DMS79 (cell line): ENCODE data around the gene ARMC2.
"Not testable (repeated sequence)": the region's sequence is repeated elsewhere in the genome, so short reads cannot be mapped to it uniquely, and the experiment has no call there.

Experiments
- DNase-seq: peaks from one replicate; lab custom pipeline; 2025; lab: John Stamatoyannopoulos, UW

The ARMC2 gene

DNA sequence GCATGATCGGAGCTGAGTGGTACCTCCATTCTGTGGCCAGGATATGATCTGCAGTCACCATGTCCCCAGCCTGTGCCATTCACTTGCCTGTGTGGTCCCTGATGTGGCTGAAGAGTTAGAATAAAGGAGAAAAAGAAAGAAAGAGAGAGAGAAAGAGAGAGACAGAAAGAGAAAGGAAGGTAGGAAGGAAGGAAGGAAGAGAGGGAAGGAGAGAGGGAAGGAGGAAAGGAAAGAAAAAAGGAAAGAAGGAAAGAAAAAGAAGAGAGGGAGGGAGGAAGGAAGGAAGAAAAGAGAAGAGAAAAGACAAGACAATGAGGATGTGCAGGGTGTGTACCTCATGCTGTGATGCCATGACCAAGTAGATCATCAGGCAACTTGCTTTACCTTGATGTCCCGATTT, 22.1 kb downstream of the ARMC2 start:
- DNase-seq = no peak

DNA sequence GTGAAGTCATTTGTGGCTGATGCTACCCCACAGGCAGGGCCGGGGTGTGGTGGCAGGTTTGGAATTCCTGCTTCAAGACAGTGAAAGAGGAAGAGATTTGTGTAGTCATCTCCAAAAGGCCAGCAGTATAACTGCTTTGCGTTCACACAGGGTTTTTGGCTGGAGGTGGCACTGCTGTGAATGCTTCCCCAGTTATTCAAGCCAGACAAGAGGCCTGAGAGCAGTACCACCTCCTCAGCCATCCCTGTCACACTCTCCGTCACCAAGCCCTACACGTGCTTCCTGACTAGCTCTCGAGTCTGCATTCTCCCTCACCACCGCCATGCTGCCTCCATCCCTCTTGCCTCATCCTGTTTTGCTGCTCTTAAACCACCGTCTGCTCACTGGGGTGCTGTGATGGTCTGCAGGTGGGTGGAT, 23.9 kb downstream of the ARMC2 start:
- peak; percentile 26 for DNase-seq

- DNase-seq = peak; percentile 26
These were observed 24.4 kb downstream of the ARMC2 start for GRCh38 chr6:108872575-108872974.

- DNase-seq = no peak
These were observed 25.0 kb downstream of the ARMC2 start for GRCh38 chr6:108873251-108873650.

DNA sequence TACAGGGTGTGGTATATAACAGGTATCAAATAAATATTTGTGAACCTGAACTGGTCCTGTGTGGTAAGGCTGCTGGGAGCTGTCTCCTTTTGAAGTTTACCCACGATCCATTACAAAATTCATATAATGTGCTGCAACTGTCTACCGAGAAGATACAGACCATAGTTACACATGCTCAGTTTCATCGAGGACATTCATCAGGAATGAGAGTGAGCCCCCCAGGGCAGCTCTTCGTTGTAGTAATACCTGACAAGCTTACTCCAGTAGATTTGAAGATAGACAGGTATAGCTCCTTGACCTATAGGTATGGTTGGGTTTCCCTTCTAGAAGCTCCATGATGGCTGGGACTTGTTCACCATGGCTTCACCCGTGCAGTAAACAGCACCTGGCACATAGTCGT, 25.7 kb downstream of the ARMC2 start:
- no peak for DNase-seq

DNA sequence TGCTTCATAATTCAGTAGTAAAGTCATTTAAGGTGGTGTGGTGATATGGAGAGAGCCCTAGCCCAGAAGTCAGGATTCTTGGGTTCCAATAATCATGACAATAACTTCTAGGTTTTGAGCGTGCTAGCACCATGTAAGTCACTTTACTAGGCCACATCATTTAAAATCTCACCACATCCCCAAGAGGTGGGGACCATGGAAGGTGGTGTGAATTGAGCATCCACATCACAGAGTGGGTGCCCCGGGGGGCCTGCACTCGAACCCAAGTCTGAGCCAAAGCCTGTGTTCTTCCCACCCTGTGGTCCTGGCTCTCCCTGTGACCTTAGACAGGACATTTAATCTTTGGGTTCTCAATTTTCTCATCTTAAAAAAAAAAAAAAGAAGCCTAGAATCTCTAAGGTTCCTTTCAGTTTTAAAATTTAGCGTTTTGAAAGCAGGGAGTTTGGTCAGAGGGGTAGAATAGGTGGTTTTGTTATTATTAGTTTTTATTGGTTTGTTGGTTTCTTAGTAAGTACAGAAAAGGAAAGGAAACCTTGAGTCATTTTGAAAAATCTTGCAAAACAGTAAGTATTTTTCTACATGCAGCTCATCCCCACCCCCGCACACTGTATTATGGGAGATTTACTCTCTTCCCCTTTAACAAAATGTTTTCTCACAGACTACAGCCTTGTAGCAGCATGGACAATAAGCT, 26.4 kb downstream of the ARMC2 start:
- no peak for DNase-seq

GRCh38 chr6:108875161-108875555, 26.9 kb downstream of the ARMC2 start:
- DNase-seq = no peak

GRCh38 chr6:108877046-108877751, 29.0 kb downstream of the ARMC2 start:
- DNase-seq = no peak

- no peak for DNase-seq
These were observed 30.7 kb downstream of the ARMC2 start for GRCh38 chr6:108878942-108879341.

DNA sequence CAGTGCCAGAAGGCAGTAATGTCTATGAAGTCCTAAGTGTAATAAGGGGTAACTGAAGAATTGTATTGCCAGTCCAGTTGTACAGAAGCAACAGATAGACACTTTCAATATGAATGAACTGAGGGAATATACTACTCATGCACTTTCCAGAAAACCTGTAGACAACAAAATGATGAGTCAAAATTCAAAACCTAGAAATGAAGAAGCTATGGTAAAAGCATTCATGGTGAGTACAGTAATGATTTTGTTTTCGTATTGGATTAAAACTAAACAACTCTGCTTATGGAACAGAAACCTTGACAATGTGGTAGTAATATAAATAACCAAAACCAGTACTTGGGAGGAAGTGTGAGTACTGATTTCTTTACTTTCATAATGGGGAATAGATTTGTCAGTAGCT, 35.0 kb downstream of the ARMC2 start:
- DNase-seq = no peak

GRCh38 chr6:108884211-108885059, 36.2 kb downstream of the ARMC2 start:
- no peak for DNase-seq

- no peak for DNase-seq
These were observed 39.8 kb downstream of the ARMC2 start for GRCh38 chr6:108888052-108888451.

- DNase-seq = no peak
These were observed 40.5 kb downstream of the ARMC2 start for GRCh38 chr6:108888745-108889144.

GRCh38 chr6:108890898-108891297, 42.7 kb downstream of the ARMC2 start:
- not testable (repeated sequence) for DNase-seq

DNA sequence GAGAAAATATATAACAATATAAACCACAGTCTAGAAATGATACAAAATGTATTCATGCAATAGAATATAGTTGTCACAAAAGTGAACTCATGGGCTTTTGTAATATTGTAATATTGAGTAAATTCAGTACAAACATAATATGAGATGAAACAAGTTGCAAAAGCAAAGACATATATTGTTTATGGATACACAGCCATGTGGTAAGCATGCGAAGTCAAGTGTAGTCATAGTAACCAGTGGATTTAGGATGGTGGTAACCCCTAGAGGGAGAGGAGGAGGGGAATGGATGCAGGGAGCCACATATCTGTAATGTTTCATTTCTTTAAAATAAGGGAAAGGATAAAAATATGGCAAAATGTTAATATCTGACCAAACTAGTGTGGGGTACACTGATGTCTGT, 47.3 kb downstream of the ARMC2 start:
- DNase-seq = no peak

DNA sequence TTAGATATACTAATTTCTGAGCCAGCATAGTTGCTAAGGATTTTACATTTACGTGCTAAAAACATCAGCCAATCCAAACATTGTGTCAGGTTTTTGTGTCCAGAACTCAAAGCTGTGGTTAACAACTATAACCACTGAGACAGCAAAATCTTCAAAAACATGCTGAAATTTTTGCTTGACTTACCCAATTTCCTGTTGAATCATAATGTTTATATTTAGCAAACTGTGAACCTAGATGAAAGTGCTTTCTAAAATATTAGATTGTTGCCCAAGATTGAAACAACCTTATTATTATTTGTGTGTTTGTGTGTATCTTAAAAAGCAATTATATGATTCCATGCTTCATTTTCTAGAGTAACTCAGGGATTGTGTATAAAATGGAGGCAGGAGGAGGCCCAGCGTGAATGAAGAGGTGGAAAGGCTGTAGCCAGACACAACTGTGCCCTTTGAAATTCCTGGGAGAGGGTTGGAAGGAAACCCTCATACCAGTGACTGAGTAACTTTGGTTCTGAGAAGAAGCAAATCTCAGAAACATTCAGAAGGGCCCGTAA, 48.0 kb downstream of the ARMC2 start:
- no peak for DNase-seq

- peak; percentile 54 for DNase-seq
These were observed 49.1 kb downstream of the ARMC2 start for GRCh38 chr6:108897371-108897770.

GRCh38 chr6:108902382-108902792, 54.2 kb downstream of the ARMC2 start:
- no peak for DNase-seq

- no peak for DNase-seq
These were observed 55.6 kb downstream of the ARMC2 start for GRCh38 chr6:108903796-108904195.

DNA sequence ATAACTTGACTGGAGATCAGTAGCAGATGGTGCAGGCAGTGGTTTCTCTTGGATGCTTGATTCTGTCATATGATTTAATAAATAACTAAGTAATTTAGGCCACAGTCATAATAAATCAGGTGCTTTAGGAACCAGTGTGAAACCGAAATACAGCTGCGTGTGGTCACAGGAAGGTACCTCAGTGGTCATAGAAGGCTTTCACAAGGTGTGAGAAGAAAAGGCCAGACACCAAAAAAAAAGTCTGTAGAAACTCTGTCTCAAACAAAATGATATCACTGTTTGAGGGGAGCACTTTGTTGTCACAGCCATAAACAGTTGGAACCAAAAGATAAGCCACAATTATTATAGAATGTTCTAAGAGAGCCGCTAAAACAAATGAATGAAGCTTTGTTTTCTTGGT, 56.5 kb downstream of the ARMC2 start:
- no peak for DNase-seq

DNA sequence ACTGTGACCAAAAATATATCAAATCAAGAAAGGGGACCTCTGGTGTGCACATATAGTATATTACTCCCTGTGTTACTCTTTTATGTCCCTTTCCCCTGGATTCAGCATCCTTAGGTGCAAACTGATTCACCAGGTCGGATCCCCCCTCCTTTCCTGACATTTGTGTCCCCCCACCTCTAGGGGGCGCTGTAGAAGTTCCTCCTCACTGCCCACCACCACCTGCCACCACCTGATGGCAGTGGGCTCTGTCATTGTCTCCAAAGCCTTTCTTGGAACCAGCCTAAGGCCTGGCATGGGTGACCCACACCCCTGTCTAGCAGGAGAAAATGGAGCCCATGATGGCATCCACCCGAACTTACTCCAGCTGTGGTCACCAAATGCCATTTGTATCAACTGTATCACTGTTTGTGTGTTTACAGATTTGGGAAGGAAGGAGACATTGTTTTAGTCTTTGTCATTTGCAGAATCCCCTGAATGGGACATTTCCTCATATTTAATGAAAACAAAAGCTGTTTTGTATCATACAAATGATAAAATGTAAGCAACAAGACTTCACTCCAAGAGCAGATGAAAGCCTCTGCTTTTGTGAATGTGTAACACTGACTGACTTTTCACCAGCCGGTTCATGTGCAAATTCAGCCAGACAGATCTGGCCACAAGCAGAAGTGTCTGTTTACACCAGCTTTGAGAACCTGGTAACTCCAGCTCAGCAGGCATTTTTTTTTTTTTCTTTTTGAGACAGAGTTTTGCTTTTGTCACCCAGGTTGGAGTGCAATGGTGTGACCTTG, 66.2 kb downstream of the ARMC2 start:
- DNase-seq = no peak

GRCh38 chr6:108915258-108915657, 67.0 kb downstream of the ARMC2 start:
- no peak for DNase-seq
